Embryonic facial prominence (tissue), 1 donor: ENCODE measurements around the gene SLC5A5.

Source experiments
- DNase-seq: peaks from one replicate; pipeline ENCODE4 v3.0.0-alpha.2; 2016; ENCODE audit errors: extremely low spot score

The SLC5A5 gene

DNA sequence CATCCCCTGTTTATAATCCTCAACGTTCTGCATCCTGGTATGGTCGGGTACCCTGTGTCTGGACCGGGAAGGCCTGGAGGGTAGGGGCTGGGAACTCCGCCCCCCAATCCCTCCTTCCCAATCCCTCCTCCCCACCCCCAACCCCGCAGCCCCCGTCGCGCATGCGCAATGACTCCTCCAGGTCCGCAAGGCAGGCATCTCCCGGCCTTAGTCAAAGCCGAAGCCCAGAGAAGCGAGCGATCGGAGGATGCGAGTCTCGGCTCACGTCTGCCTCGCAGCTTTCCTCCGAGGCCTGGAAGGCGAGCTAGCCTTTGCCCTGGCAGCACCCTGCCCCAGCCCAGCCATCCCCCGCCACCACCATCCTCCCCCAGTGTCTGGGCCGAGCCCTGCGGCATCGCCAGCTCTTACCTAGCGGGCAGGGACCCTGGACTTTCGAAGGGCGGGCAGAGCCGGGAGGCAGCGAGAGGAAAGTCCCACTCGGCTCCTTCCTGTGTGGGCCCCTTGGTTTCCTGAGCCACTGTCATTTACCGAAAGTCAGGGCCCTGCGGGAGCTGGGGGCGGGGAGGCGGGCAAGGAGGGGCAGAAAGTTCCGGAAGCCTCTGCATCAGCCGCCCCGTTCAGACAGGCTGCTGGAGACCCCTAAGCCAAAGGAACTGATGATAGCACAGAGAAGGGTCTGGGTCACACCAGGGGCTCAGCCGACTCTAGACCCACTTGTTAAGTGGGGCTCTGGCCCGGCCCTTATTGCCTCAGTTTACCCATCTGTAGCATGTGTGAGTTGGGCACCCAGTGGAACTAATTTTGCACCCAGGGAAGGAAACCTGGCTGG, 24.0 kb upstream of the SLC5A5 start, which contains the start of gene JAK3:
JAK3 (minus strand) TSS at position 445 of the 829 bp plus-strand sequence. CDS start 3,565 bp downstream, outside the sequence.
- DNase-seq, result peak; percentile 65

DNA sequence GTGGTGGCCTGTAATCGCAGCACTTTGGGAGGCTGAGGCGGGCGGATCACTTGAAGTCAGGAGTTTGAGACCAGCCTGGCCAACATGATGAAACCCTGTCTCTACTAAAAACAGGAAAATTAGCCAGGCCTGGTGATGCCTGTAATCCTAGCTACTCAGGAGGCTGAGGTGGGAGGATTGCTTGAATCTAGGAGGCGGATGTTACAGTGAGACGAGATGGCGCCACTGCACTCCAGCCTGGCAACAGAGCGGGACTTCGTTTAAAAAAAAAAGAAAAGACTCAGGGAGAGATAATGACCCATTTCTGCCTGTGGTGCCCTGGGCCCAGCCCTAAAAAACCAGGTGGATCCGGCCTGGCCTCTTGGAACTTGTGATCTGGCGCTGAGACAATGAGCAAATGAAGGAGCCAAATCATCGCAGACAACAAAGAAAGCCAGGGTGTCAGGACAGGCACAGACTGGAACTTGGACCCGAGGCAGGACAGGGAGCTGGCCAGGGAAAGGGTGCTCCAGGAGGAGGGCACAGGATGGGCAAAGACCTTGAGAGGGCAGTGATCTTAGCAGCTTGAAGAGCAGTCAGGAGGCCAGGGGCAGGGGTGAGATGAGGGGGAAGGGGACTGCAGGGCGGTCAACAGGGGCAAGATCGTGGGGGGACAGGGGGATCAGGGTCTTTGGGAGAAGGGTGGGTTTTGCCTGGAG, 23.0 kb upstream of the SLC5A5 start:
- DNase-seq, result no peak

- no peak for DNase-seq
Observed at GRCh38 chr19:17854061-17854460, 17.7 kb upstream of the SLC5A5 start.

- peak; percentile 54 for DNase-seq
Observed at GRCh38 chr19:17855280-17856152, 16.2 kb upstream of the SLC5A5 start.

DNA sequence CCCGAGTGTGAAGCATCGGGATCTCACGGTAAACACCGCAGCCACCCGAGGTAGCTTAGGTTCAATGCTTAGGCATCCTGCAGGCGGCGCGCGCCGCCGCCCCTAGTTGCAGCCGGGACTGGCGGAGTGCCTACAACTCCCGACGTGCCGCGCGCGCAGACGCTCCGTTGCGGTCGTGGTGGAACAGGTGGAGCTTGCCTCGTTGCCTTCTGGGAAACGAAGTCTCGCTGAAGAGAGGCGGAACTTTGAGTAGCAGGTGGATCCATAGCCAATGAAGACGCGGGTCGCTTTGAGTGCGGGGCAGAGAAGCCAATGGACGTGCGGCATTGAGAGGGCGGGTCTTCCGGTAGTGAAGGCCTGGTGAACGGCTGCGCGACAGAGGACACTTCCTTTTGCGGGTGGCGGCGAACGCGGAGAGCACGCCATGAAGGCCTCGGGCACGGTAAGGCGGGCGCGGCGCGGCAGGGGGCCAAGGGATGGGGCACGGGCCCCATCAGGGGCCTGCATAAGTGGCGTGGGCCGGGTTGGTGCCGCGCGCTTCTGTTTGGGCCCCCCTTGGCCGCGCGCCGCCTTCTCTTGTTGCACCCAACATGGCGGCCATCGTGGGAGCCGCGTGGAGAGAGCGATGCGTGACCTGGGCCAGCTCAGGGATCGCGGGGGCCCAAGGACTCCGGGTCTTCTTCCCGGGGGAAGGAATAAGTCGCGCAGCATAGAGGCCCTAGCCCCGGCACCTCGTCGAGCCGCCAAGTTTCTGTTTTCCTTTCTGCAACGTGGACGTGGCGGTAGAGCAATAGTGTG, 12.0 kb upstream of the SLC5A5 start, which contains the start of gene RPL18A:
RPL18A (plus strand) TSS at position 378 of the 798 bp plus-strand sequence; CDS start at position 425, 47 bp downstream.
- peak; percentile 99 for DNase-seq

DNA sequence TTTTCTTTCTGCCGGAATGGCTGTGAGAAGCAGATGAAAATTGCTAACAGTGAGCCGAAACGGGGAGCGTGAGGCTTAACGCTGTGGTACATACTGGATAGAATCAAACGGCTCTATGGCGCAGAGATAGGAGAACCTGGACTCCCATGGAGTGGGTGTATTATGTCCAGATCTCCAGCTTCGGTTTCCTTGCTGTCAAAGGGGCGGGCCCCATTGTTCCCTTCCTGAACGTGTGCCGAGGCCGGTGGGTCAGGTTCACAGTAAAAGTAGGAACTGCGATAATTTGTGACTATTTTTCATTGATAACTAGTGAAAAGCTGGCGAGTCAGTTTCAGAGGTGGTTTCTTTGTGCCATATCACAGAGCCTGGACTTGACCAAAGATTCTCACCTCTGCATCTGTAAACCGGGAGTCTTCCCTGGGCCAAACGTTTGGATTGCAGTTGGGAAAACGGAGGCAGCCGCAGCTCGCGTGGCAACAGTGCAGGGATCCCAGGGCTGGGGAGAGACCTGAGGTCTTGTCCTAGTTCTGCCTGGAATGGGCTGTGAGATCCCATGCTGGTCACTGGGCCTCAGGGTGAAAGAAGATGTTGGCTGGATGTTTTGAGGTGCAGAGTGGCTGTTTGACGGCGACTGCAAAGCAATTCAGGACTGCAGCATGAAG, 11.3 kb upstream of the SLC5A5 start:
- no peak for DNase-seq

GRCh38 chr19:17860993-17861360, 10.8 kb upstream of the SLC5A5 start:
- DNase-seq, result no peak

DNA sequence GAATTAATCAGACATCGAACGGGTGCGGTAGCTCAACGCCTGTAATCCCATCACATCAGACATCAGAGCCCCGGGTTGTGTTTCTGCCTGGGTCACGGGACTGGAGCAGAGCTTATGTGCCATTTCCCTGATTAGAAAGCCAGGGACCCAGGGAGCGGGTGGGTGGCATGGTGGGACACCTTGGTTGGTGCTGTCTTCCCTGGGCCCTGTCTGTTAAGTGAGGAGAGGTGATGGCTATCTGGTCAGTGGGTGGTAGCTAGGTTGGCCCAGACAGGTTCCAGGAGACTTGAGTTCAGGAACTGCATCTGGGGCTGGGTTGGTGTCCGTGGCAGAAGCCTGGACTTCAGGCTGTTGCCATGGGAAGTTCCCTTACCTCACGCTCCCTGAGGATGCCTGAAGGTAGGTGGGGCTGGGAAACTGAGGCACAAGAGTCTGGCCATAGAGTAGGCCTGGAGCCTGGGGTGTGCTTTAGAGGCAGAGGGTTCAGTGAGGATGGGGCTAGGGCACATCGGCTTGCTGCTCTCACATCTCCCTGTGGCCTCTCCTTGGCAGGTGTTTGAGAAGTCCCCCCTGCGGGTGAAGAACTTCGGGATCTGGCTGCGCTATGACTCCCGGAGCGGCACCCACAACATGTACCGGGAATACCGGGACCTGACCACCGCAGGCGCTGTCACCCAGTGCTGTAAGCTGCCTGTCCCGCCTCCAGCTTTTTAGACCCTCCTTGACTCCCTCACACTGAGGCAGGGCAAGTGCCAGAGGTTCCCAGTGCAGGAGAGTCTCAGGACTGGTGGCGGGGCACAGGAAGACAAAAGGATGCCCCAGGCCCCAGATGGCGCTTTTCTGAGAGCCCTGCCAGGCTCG, 10.0 kb upstream of the SLC5A5 start:
- DNase-seq, result no peak

DNA sequence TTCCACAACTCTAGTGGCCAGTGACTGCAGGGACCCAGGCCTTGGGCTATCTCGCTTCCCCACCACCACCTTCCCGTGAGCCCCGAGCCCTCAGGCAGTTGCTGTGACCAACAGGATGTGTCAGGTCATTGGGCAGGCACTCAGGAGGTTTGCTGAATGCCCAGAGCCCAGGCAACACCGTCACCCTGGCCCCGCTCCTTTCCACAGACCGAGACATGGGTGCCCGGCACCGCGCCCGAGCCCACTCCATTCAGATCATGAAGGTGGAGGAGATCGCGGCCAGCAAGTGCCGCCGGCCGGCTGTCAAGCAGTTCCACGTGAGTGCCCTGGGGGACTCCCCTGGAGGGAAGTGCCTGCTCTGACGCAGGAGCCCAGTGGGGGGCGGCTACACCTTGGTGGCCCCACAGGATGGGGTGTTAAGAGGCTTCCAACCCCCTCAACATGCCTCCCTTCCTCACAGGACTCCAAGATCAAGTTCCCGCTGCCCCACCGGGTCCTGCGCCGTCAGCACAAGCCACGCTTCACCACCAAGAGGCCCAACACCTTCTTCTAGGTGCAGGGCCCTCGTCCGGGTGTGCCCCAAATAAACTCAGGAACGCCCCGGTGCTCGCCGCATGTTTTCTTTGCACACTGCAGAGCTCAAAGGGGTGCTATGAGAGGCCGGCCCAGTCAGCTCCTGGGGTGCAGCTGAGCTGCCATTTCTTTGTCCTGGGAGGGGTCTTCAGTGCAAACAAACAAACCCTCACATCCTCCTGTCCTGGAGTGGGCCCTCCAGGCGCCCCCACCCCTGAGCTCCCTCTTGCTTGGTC, 8.8 kb upstream of the SLC5A5 start:
- no peak for DNase-seq

DNA sequence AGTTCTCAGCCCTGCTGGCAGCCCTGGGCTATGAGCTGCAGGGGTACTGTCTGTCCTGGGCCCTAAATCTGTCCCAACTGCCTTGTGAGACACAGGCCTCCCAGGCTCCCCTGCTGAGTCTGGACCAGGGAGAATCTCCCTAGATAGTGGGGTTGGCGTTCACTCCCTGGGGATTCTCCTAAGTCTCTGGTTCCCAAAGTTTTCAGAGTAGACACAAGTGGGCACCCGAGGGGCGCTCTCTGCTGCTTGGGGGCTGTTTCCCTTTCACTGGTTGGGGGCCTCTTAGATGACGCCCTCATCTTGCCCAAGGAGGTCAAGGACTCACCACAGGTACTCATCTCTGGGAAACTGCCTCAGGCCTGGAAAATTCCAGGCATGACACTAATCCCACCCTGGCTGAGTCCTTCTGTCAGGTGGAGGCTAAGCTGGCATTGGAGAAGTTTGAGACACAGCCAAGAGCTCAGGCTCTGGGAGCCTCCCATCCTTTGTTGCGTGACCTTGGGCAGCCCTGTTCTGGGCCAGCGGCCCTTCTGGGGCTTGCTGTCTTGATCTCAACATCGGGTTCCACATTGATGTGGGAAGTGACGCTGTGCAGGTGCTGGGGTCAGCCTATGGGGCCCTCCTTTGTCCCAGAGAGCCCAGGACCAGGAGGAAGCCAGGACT, 8.1 kb upstream of the SLC5A5 start:
- DNase-seq, result no peak

GRCh38 chr19:17865364-17866311, 6.1 kb upstream of the SLC5A5 start:
- no peak for DNase-seq

- no peak for DNase-seq
Observed at GRCh38 chr19:17866312-17866963, 5.3 kb upstream of the SLC5A5 start.

DNA sequence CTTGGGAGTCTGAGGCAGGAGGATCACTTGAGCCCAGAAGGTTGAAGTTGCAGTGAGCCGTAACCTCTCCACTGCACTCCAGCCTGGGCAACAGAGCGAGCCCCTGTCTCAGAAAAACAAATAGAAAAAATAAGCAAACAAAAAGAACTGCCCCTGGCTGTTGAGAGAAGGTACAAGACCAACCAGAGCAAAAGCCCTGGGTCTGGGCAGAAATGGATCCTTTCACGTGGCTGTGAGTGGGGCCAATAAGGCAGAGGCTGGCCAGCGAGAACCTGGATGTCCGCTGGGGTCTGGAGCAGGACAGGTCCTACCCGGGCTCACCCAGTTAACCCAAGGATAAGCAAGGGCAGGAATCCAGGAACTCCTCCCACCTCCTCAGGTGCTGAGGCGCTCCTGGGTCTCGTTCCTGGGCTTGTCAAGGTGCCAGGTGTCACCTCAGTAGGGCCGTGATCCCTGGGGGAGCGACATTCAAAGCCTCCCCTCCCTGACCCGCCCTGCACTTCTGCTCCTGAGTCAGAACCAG, 4.7 kb upstream of the SLC5A5 start:
- no peak for DNase-seq

GRCh38 chr19:17868669-17869068, 3.1 kb upstream of the SLC5A5 start:
- DNase-seq, result no peak

DNA sequence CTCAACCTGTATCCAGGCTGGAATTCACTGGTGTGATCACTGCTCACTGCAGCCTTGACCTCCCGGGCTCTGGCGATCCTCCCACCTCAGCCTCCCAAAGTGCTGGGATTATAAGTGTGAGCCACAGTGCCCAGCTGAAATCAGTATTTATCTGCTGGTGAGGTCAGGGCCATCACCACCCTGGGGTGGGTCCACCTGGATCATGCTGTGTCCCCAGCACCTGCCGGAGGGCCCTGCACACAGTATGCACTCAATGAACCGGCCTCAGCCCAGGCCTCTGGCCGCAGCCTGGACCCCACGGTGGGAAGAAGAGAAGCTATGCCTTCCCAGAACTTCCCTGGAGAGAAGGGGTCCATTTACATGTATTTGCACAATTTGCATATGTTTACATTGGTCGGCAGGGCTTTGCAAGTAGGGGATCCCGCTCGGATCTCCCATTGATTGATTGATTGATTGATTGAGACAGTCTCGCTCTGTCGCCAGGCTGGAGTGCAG, 2.6 kb upstream of the SLC5A5 start:
- DNase-seq, result no peak
